Measurements from ENCODE around the gene KLHL18. TPM values are rescaled to one million over a fixed set of nuclear protein-coding genes. Genes with fewer than 3 reads are reported as not detected.

Gene KLHL18
- polyA plus RNA-seq, 1 donor = 14.9 TPM

GRCh38 chr3:47394881-47395280, 112.1 kb downstream of the KLHL18 start:
- no peak for DNase-seq

Other genes starting within 250 kb of the KLHL18 start
- gene SETD2, start 118.8 kb upstream of the KLHL18 start, polyA plus RNA-seq (ENCODE audit: insufficient read length) = 79.8 TPM
- gene KIF9, start 145 bp upstream of the KLHL18 start, polyA plus RNA-seq (ENCODE audit: insufficient read length) = 22.7 TPM
- 27.2 TPM for gene PTPN23, start 98.1 kb downstream of the KLHL18 start, polyA plus RNA-seq (ENCODE audit: insufficient read length)
- 83.5 TPM for gene SCAP, start 193.0 kb downstream of the KLHL18 start, polyA plus RNA-seq (ENCODE audit: insufficient read length)
- gene ELP6, start 230.8 kb downstream of the KLHL18 start, polyA plus RNA-seq (ENCODE audit: insufficient read length) = 47.8 TPM

Measured in left kidney (tissue), 2 donors.